Adrenal gland (tissue), 12 donors: Measurements from ENCODE around the gene ATXN1. TPM values are rescaled to one million over a fixed set of nuclear protein-coding genes. Genes with fewer than 3 reads are reported as not detected.

Experiments used
- DNase-seq, 7 donors: peaks; one replicate each; pipeline ENCODE4 v3.0.0-alpha.2; 2019 to 2020
- H3K27ac ChIP-seq, 5 donors: fragments of 200-600 bp; sonication (generic) in 4 of 5; 1 replicate in 3 of 5; 2 replicates in 2 of 5; pipeline versions ENCODE4 v1.5.1 to v1.8.0; 2016 to 2020; ENCODE audit warnings: mild to moderate bottlenecking in 1 of 5
- H3K27me3 ChIP-seq: fragments of 200-600 bp; 2 replicates; pipeline ENCODE4 v1.8.0; 2021
- H3K36me3 ChIP-seq, 2 donors: fragments of 200-600 bp; replicated peaks in 1 of 2; 1 replicate in 1 of 2; 2 replicates in 1 of 2; pipeline versions ENCODE4 v1.5.1 to v1.8.0; 2018 to 2022
- H3K4me1 ChIP-seq, 2 donors: fragments of 200-600 bp; replicated peaks in 1 of 2; 1 replicate in 1 of 2; 2 replicates in 1 of 2; pipeline versions ENCODE4 v1.5.1 to v1.8.0; 2018 to 2021
- H3K4me3 ChIP-seq, 4 donors: fragments of 200-600 bp; sonication (generic) in 3 of 4; one replicate each; pipeline ENCODE4 v1.5.1; 2016 to 2018
- H3K9me3 ChIP-seq, 3 donors: fragments of 200-600 bp; sonication (generic) in 1 of 3; replicated peaks in 1 of 3; 1 replicate in 2 of 3; 2 replicates in 1 of 3; pipeline versions ENCODE4 v1.5.1 to v1.8.0; 2016 to 2021
- CTCF ChIP-seq, 6 experiments: fragments of 450-650 bp in 4 of 6; fragments of 200-600 bp in 2 of 6; sonication (generic) in 1 of 6; IDR thresholded peaks; 1 replicate in 5 of 6; 2 replicates in 1 of 6; pipeline versions ENCODE4 v1.5.1 to v1.8.0; 2016 to 2021; ENCODE audit warnings: antibody characterized with exemption in 6 of 6, mild to moderate bottlenecking in 2 of 6, moderate library complexity in 1 of 6
- POLR2A ChIP-seq, 2 donors: fragments of 450-650 bp; IDR thresholded peaks; one replicate each; pipeline ENCODE4 v1.6.1; 2017; ENCODE audit warnings: antibody characterized with exemption in 2 of 2, mild to moderate bottlenecking in 2 of 2, moderate library complexity in 1 of 2
- WGBS, 4 donors: extraction: QIAGEN DNeasy Blood & Tissue Kit in 2 of 4; methylation state at CpG; one replicate each; pipeline versions ENCODE4 v1.1.5 to v1.1.7; 2013 to 2017; 5-methylcytosine and 5-hydroxymethylcytosine counted together
- intact Hi-C, 2 donors: fragments of 100-400 bp; cut with DNase I; formaldehyde crosslinking; loops; one replicate each; pipeline versions ENCODE4 v1.14.1 to v1.15.0; 2022 to 2023
- polyA plus RNA-seq, 3 donors: library from polyadenylated mRNA; stranded (reverse); fragments of 200-250 nt in 2 of 3; fragments of 350-450 nt in 1 of 3; fragmentation: Illumina TruSeq in 1 of 3; extraction: RNeasy Lipid Tissue Mini Kit (QIAGEN cat#74804) in 1 of 3; gene quantifications; one replicate each; pipeline ENCODE4 v1.2.3, GENCODE V29; 2013 to 2014
- total RNA-seq, 9 donors: library from RNA; depleted of rRNA in 4 of 9; stranded (reverse); fragments of >200 nt in 4 of 9; fragments of 120-200 nt in 1 of 9; fragmentation: NEBNext Ultra II Directional in 1 of 9; extraction: Animal tissue kit (Norgen Biotek cat#: 25700) in 1 of 9; gene quantifications; one replicate each; pipeline versions ENCODE4 v1.1.0 to v1.2.4, GENCODE V29; 2013 to 2023
- donor health status: healthy with polysubstance abuse.
- donor health status: Bipolar disorder and iron deficiency.
- donor health status: DM: yes; HTN: yes; CAD: no.
- donor health status: DM: no; HTN: no; CAD: no.
- donor health status: DM: no; HTN: no; CAD: no.
- donor health status: DM: yes; HTN: yes; CAD: no.

Gene ATXN1
- total and polyA plus RNA-seq, 12 donors, result 3.4 to 51.3 (median 25.4) TPM

GRCh38 chr6:16397623-16398022, 363.6 kb downstream of the ATXN1 start:
- WGBS, 4 donors, result 50 to 63% (median 50%) methylated on average over 4 of the region's 4 CpGs
- TF ChIP-seq POLR2A (IDR thresholded peaks at IDR 0.05) (no peak), CTCF (IDR thresholded peaks at IDR 0.05) (no peak)
- intact Hi-C loops, result no loop called here
- DNase-seq, result no peak
- peaks cover 3 to 18% of the 10 kb centered on the region in 2 donors for H3K4me1 ChIP-seq
- no peak overlapping the region for H3K27ac ChIP-seq
- H3K36me3 ChIP-seq, result no peaks in the 10 kb centered on the region
- no peaks in the 10 kb centered on the region for H3K27me3 ChIP-seq
- H3K9me3 ChIP-seq, result no peaks in the 10 kb centered on the region
- H3K4me3 ChIP-seq, result no peak overlapping the region

- Histone ChIP-seq H3K4me3 (no peak overlapping the region), H3K9me3 (no peaks in the 10 kb centered on the region), H3K27me3 (no peaks in the 10 kb centered on the region), H3K4me1 (peaks cover 9 to 18% of the 10 kb centered on the region in 2 donors), H3K27ac (no peak overlapping the region), H3K36me3 (no peaks in the 10 kb centered on the region)
- intact Hi-C loops, result no loop called here
- no peak for TF ChIP-seq POLR2A (IDR thresholded peaks at IDR 0.05)
- TF ChIP-seq CTCF (IDR thresholded peaks at IDR 0.05), result no peak
- 89 to 95% (median 92%) methylated on average over 7 of the region's 7 CpGs for WGBS, 4 donors
- no peak for DNase-seq
Observed at GRCh38 chr6:16396497-16397319, 364.6 kb downstream of the ATXN1 start.

- intact Hi-C loops, result no loop called here
Observed at GRCh38 chr6:16394632-16395031, 366.6 kb downstream of the ATXN1 start.

GRCh38 chr6:16393326-16393725, 367.9 kb downstream of the ATXN1 start:
- WGBS, 4 donors, result 95 to 98% (median 97%) methylated on average over 4 of the region's 4 CpGs
- intact Hi-C loops, result no loop called here
- TF ChIP-seq CTCF (IDR thresholded peaks at IDR 0.05) (no peak), POLR2A (IDR thresholded peaks at IDR 0.05) (no peak)

More at GRCh38 chr6:16394632-16395031, 366.6 kb downstream of the ATXN1 start:
- Histone ChIP-seq H3K9me3 (no peaks in the 10 kb centered on the region), H3K27ac (no peak overlapping the region), H3K4me3 (no peak overlapping the region), H3K4me1 (peaks cover 14 to 19% of the 10 kb centered on the region in 2 donors), H3K27me3 (no peaks in the 10 kb centered on the region), H3K36me3 (no peaks in the 10 kb centered on the region)
- no peak for DNase-seq
- WGBS, 4 donors, result 90 to 96% (median 93%) methylated on average over 2 of the region's 2 CpGs
- TF ChIP-seq CTCF (IDR thresholded peaks at IDR 0.05) (no peak), POLR2A (IDR thresholded peaks at IDR 0.05) (no peak)

More at GRCh38 chr6:16393326-16393725, 367.9 kb downstream of the ATXN1 start:
- Histone ChIP-seq H3K27me3 (no peaks in the 10 kb centered on the region), H3K36me3 (no peaks in the 10 kb centered on the region), H3K4me1 (peaks cover 14 to 19% of the 10 kb centered on the region in 2 donors), H3K27ac (no peak overlapping the region), H3K9me3 (no peaks in the 10 kb centered on the region), H3K4me3 (no peak overlapping the region)
- no peak for DNase-seq
